Stimulated activated CD4-positive, alpha-beta T cell treated with anti-CD3 and anti-CD28 coated beads, Interleukin-15, amount 100 ng/mL, for 1 hour (primary cell): ENCODE results near the gene CNP.
"Not testable (repeated sequence)": the region's sequence is repeated elsewhere in the genome, so short reads cannot be mapped to it uniquely, and the experiment has no call there.

Source experiments
- DNase-seq, 2 donors: peaks; one replicate each; pipeline ENCODE4 v3.0.0-alpha.2; 2020; ENCODE audit warnings: low read depth in 1 of 2, low spot score in 1 of 2

The CNP gene

GRCh38 chr17:42001729-42002128 is 35.1 kb downstream of the CNP start:
- DNase-seq: no peak

- no peak for DNase-seq
Measured at GRCh38 chr17:42002175-42002791, 35.7 kb downstream of the CNP start.

DNA sequence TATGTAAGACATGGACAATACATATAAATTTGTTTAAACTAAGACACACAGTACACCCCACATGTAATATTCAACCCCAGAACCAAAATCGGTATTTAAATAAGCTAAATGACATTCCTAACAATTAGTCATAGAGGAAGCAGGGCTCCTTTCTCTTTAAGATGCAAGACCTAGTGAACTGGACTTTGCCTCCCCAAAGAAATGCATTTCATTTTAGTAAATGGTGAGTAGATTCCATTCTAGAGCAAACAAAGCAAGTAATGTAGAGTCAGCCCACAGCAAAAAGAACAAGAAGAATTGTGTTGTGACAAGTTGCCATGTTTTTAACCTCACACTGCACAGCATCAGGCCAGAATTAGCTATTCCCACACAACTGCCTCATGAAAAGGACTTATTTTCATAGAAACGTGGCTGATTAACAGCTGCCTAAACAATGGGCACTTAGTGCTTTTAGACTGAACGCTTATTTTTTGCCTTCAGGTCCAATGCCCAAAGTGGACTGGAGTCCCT is 36.3 kb downstream of the CNP start:
- no peak for DNase-seq

DNA sequence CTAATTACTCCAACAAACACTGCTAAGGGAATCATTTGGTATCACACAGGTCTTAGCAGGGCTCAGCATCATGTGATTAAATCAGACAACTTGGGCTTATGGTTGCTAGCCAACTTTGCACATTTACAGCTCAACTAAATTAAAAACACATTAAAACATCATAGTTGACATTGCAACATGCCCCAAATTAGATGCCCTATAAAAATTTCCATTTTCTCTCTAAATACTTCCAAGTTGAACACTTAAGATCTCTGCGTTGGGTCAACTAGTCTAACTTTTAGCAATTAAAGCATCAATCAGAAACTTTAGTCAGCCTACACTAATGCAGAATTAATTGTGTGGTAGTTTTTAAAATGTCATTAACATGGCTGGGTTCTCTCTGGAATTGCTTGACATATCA is 38.6 kb downstream of the CNP start:
- DNase-seq: no peak

GRCh38 chr17:42009170-42009569 is 42.6 kb downstream of the CNP start:
- DNase-seq: no peak

- not testable (repeated sequence) for DNase-seq
Measured at GRCh38 chr17:42010266-42010680, 43.7 kb downstream of the CNP start.

DNA sequence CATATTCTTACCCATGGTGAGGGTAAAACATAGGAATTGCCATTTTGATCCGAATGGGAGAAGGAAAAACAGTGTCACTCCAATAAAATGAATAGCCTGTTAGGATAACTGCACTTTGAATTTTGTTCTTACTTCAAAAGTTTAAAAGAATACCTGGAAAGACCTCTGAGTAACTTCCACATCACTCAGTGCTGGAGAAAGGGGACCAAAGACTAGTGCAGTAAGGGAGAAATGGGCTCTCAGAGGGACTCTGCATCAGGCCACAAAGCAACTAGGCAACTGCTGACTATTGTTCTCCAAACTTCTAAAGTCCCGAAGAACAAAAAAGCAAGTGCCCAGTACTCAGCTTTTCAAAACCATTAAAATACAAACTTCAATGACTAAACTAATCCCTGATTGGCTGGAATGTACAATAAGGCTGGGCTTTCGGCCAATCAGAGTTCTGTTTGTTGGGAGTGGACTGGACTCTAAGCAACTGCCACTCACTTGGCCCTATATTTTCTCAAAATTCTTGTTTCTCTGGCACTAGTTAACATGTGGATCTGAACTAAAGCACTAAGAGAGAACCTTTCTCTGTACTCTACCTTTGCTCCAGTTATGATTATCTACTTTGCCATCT is 44.4 kb downstream of the CNP start:
- no peak for DNase-seq

DNA sequence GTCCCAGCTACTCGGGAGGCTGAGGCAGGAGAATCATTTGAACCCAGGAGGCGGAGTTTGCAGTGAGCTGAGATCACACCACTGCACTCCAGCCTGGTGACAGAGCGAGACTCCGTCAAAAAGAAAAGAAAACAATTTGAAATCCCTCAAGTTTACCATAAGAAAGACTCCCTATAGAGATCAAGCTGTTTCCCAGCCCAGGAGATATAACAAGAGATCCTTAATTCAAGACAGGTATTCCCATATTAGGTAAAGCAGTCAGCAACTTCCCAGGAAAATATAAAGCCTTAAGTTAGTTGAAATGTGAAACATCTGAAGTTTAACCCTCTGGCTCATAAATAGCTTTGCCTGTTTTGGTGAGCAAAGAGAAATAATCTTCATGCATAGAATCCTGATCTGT is 45.8 kb downstream of the CNP start:
- not testable (repeated sequence) for DNase-seq

- DNase-seq: not testable (repeated sequence)
Measured at GRCh38 chr17:42013740-42014139, 47.1 kb downstream of the CNP start.

DNA sequence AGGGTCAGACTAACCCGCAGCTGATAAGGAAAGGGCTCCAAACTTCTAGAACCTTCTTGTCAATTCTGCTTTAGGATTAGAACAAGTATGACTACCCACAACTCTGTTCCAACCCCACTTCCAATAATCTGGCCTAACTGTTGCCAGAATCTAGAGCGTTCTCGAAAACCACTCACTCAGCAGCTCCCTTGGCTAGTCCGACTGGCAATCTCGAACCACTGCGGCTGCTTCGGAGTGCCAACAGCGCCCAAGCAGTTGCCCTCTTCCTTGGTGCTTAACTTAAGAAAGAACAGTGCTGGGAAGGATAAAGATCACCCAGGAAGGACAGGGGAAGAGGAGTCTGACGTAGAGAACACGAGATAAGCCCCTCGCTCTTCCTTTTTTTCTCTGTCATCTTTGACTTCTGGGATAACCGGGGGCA is 49.8 kb downstream of the CNP start:
- no peak for DNase-seq

GRCh38 chr17:42016941-42017865 is 50.6 kb downstream of the CNP start, which contains the start of gene DNAJC7:
Gene DNAJC7 (minus strand): TSS chr17:42017439. CDS start chr17:42017416, 23 bp downstream.
- DNase-seq: peak; percentile 77 to 80

DNA sequence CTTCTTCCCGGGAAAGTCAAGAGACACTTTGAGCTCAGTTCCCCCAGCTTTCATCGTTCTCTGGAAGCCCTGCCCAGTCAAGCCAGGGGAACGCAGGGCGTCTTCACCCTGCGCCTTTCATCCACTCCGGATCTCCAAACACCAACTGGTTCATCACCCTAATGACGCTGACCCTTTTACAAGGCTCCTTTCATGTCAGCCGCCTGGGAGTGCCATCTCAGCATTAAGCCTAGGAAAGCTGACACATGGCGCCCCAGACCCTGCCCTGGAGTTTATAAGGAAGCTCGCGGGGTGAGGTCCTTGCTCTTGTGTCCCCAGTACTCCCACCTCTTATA is 51.2 kb downstream of the CNP start:
- no peak for DNase-seq

DNA sequence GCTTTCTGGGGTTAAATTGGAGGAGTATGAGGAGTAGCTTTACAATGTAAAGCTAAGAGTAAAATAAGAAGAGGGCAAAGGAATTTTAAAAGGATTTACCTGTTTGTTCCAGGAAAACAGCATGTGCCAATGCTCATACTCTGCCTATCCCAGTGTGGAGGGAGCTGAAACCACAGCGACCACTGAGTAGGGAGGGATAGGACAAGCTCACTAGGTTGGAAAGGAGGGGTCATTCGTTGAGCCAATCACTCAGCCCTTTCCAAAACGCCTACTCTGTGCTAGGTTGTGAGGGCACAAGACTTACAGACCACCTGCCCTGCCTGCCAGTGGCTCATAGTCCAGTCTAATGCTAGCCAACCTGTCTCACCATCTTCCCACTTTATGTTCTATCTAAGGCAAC is 51.7 kb downstream of the CNP start:
- DNase-seq: no peak

DNA sequence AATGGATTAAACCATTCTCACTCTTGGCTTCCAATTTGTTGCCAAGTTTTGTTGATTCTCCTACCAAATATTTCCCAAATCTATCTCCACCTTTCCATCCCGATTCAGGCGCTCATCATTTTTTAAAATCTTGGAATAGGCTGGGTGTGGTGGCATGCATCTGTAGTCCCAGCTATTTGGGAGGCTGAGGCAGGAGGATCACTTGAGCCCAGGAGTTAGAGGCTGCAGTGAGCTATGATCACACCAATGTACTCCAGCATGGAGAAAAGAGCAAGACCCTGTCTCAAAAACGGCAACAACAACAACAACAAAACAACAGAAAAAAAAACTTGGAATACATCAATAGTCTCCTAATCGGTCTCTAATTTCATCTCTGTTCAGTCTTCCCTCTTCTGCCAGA is 52.4 kb downstream of the CNP start:
- no peak for DNase-seq

DNA sequence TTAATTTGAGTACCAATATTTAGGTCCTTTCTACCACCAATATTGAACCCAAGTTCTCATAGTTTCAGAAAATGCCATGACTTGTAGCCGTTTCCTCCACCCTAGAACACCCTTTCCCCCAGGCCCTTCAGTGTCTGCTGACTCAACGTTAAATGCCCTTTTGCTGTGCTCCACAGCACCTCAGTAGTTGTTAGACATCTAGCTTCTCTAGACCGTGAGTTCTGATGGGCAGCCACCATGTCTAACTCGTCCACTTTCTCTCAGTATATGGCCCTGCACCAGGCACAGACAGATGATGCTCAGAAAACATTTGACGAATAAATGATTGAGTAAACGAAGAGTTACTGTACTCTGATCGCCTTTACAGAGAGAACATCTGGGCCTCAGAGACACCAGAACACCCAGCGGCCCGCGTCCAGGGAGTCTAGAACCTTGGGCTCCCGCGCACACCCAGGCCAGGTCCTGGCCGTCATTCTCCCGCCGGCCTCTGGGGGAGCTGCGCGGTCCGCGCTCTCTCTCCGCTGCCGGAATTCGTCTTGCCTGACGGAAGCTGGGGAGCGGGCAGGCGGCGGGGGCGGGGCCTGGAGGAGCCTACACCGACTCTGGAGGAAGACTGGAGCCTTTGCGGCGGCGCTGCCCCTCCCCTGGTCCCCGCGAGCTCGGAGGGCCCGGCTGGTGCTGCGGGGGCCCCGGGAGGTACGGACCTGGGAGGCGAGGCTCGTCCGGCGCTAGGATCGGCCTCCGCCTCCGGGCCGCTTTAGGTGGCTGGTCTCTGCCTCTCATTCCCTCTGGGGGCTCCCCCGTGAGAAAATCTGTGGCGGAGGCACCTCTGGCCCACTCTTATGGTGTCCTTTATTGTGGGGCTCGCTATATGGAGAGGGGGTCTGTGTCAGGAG is 53.2 kb downstream of the CNP start, which contains the start of gene NKIRAS2:
NKIRAS2 (plus strand) TSS at position 582 of the 896 bp plus-strand sequence. CDS start 1,488 bp downstream, outside the sequence.
- DNase-seq: peak; percentile 91 to 92

GRCh38 chr17:42020845-42021244 is 54.2 kb downstream of the CNP start:
- DNase-seq: not testable (repeated sequence)

DNA sequence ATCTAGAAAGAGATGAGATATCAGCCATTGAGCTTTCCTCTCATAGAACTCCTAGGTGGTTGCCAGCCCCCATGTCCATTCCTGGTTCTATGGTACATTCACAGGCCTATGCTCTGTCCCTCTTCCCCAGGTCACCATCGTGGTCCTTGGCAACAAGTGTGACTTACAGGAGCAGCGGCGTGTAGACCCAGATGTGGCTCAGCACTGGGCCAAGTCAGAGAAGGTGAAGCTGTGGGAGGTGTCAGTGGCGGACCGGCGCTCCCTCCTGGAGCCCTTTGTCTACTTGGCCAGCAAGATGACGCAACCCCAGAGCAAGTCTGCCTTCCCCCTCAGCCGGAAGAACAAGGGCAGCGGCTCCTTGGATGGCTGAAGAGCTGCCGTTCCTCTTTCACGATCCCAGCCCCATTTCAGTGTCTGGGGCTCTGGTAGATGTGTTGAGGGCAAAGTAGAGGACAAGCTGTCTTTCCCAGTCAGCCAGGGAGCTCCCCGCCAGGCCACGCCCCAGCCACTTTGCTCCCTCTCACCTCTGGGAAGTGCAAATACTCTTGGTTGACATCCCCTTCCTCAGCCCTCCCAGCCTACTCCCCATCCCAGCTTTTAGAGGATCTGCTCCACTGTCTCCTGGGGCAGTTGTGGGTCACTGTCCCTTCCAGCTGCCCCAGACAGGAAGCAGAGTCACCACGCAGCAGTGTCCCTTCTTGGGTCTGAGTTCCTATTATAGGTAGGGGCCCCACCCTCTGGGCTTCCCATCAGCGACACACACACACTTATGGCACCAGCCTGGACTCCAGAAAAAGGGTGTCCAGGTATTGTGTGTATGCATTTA is 57.1 kb downstream of the CNP start:
- DNase-seq: no peak

- no peak for DNase-seq
Measured at GRCh38 chr17:42025191-42025579, 58.6 kb downstream of the CNP start.

- no peak for DNase-seq
Measured at GRCh38 chr17:42025936-42026335, 59.3 kb downstream of the CNP start.
